ENCODE measurements around the gene FGD5.

The FGD5 gene

DNA sequence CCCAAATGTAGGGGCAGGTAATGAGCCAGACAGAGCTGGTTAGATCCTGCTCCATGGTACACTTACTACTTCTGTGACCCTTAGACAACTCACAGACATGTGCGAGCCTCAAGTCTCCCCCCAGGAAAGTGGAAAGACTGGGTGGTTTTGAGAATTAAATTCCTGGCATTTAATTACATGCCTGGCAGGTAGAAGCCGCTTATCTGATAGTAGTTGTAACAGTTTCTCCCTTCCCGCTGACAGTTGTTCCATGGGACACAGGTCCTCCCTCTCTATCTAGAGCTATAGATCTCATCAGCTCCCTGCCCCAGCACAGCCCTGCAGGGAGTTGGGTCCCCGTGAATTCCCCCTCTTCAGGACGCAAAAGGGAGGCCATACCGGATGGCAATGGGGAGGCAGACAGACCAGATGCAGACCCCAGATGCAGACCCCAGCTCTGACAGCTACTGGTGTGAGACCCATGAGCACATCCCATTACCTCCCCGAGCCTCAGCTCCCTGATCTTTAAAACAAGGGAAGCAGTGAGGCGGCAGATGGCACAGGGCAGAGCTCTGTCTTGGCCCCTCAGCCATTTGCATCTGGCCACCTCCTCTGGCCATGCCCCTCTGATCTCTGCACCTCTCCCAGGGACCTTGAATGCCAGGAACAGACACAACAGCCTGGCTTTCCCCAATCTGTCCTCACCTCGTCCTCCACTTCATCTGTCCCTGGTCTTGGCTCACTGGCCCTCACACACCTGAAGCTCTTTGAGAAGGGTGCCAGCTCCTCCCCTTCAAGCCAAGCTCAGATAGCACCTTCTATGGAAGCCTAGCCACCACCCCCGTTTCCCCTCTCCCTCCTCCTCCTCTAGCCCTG lies 94.5 kb downstream of the FGD5 start:
- no peak for DNase-seq

DNA sequence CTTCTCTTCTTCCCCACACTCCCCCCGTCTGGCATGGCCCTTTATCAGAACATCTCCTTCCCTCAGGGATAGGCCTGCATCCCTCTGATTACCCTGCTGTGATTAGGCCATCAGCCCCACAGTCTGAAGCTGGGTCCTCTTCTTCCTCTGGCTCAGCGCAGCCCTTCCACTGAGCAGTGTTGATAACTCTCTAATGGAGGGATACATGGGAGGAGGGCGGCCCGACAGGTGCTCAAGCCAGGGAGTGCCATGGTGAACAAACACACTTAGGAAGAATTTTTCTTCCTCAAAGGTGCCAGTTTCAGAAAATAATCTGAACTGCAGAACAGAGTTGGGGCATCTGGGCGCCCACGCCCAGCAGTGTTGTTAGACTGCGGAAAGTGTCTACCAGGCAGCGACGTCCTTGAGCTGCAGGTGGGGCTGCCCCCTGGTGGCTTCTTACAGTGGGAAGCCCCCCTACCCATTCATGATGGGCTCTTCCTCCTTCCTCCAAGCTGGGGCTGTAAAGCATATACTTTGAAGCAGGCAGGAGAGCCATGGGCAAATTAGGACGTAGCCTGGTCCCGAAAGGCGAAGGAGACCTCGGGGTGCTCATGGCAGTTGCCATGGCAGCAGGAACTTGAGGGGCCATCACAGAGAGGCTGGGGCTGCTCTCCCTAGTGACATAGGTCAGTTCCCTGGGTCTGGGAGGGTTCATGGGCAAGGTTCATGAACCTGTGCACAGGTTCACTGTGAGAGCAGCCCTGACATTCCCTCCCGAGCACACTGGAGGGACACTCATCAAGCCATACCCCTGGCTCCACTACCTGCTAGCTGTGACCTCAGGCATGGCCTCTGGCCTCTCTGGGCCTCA lies 95.4 kb downstream of the FGD5 start:
- DNase-seq: no peak

DNA sequence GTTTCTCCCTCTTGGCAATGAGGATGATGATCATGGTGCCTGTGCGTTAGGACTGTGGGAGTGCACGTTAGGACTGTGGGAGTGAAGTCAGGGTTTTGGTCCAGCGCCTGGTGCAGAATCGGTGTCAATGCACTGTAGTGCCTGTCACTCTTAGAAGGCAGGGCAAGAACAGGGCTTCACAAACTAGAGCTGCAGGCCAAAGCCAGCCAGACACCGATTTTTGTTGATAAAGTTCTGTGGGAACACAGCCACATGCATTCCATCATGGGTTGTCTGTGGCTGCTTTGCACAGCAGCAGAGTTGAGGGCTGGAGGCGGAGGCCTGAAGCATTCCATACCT lies 96.0 kb downstream of the FGD5 start:
- DNase-seq: no peak

DNA sequence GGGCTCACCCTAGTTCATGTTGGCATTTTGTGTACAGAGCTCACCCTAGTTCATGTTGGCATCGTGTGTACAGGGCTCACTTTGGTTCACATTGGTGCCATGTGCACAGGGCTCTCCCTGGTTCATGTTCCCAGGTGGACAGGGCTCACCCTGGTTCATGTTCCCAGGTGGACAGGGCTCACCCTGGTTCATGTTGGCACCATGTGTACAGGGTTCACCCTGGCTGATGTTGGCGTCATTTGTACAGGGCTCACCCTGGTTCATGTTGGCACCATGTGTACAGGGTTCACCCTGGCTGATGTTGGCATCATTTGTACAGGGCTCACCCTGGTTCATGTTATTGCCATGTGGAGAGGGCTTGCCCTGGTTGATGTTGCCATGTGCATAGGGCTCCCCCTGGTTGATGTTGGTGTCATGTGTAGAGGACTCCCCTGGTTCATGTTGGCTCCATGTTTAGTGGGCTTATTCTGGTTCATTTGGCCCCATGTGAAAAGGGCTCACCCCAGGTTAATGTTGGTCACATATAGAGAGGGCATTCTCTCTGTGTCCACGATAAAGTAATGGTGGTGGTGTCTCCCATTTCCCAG lies 97.0 kb downstream of the FGD5 start:
- DNase-seq: peak; percentile 40

DNA sequence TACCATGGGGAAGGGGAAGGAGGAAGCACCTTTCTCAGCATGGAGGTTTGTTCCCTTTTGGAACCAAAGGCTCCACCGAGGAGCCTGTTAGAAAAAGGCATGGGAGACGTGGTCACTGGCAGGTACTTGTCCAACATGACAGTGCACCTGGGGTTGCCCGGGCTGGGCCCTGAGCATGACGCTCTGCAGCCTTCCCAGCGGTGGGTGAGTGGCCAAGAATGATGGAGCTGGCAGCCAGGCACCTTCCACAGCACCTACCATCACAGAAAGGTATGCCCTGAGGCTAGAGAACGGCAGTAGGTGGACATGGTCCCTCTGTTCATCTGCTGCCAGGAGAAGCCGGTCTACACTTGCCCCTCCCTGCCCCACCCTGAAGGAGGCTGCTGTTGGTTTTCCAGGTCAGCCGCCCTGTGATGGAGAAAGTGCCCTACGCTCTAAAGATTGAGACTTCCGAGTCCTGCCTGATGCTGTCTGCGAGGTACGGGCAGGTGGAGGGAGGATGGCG lies 99.6 kb downstream of the FGD5 start:
- no peak for DNase-seq

DNA sequence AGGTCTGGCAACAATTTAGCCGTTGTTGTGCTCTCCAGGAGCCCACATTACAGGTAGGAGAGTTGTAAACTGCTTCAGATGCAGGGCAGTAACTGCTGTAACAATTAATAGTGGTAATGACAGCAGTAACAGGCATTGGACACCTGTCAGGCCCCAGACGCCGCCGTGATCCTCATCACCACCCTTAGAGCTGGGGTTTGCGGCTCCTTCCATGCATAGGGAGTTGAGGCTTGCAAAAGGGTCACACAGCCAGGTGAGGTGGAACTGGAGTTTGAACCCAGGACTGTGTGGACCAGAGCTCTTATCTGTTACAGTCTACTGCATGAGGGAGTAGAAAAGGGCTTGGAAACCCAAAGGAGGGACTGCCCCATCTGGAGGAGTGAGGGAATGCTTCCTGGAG lies 101.8 kb downstream of the FGD5 start:
- no peak for DNase-seq

DNA sequence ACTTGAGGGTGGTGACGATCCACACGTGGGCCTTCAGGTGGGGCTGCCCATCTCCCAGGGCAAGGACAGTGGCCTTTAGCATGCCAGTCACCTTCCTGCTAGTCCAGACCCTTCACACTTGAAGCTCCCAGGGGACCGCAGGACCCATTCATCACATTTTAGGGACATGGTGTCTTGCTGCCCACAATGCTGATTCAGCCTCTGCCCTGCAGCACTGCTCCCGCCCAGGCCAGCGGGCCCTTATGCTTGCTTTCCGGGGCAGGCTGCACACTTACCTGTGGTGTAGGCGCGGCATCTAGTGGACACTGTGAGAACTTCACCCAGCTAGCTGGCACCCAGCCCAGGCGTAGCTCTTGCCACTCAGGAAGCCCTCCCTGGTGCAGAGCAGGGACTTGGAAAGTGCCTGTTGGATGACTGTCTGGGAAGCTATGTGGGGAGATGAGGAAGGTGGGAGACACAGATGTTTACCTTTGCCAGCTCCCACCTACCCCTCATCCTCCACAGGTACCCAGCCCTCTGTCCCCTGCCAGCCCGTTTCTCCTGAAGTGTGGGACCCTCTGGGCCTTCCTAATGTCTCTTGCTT lies 102.4 kb downstream of the FGD5 start:
- DNase-seq: peak; percentile 80

DNA sequence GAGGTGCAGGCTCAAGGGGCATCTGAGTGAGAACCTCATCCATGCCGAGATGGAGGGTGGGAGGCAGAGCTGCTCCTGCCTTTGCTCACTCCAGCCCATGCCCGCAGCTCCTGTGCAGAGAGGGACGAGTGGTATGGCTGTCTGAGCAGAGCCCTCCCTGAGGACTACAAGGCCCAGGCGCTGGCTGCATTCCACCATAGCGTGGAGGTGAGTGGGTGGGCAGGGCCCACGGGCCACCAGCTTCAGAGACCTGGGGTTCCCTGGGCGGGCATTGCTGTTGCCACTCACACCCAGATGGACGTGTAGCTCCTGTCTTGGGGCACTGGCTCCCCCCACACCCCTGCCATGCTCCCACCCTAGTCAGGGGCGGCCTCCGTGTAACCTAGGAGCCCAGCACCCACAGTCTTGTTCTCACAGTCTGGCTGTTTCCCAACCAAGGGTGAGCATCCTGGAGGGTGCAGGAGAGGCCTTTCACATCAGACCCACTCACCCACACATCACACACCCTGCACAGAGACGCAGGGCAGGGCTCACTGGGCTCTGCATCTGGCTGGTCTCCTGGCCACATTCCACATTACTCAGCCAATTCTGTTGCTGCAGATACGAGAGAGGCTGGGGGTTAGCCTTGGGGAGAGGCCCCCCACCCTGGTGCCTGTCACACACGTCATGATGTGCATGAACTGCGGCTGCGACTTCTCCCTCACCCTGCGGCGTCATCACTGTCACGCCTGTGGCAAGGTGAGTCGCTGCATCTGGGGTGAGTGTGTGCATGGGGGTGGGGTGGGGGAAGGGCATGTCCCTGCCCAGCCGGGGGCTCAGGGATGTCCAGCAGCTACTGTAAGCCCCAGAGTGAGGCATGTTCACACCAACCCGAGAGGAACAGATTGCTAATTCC lies 103.3 kb downstream of the FGD5 start:
- no peak for DNase-seq

DNA sequence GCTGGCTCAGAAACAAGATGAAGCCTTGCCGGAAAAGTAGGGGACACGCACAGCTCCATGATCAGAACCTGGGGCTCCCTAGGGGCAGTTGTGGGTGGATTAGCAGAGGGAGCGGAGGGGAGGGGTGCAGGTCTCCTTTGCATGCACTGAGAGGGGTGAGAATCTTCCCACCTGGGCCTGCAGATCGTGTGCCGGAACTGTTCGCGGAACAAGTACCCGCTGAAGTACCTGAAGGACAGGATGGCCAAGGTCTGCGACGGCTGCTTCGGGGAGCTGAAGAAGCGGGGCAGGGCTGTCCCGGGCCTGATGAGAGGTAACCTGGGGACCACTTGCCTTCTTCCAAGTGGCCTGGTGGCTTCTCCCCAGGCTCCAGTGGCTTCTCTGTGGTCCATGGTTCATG lies 104.1 kb downstream of the FGD5 start:
- DNase-seq: no peak

DNA sequence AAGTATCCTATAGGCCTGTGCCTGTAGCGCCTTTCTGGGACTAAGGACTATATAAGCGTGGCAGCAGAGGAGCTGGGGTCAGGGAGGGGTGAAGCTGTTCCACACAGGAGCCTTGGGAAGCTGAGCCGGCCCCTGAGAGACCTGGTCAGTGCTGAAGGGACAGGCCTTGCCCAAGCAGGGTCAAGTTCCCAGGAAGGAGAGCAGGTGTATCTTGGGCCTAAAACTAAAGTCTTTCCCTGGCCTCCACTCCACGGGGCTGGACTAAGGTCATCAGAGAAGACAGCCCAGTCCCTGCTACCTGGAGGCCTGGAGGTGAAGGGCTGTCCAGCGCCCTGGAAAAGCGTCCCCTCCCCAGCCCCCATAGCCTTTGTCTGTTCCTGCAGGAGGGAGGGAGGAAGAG lies 104.7 kb downstream of the FGD5 start:
- no peak for DNase-seq

DNA sequence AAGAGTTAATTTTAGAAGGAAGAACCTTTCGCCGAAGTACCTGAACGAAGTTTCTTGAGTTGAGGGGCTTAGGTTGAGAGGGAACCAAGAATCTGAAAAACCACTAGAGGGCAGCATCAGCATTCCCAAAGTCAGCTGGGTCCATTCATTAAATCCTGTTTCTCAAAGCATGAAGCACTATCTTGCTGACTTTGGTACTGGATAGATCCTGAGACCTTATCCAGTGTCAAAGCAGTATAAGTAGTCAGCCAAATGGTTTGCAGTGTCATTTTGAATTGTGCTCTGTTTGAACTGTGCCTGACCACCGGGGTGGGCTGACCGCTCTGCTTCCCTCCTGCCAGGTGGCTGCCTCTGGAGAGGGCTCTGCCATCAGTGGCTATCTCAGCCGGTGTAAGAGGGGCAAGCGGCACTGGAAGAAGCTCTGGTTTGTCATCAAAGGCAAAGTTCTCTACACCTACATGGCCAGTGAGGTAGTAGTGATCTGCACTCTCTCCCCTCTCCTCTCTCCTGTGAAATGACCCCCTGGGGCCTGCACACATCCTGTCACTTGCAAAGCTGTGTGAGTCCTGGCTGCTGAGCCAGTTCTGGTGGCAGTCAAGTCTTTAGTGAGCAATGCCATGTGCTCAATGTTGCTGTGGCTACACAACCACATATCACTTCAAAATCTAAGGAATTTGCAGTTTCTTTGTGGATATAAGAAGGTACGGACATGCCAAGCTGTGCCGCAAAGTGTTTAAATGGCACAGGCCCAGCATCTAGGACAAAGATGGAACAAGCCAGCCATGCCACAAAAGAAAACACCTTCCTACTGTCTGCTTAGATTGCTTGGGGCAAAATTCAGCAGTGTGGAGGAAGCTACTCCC lies 107.2 kb downstream of the FGD5 start:
- peak; percentile 56 for DNase-seq

DNA sequence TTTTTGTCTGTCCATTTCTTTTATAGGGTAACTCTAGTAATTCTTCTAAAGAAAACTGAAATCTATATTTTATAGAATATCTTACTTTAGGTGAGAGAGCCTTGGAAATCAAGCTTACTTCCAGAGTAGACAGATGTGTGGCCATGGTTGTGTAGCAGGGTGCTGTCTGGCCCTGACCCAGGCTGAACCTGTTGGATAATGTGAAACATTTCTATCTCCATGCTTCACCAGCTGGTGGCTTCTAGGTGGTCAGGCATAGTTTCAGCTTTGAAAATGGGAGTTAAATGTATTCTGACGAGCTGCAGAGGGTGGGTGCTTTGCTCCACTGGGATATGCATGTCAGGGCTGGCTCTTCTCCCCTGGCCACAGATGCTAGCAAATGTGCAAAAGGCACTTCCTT lies 107.8 kb downstream of the FGD5 start:
- no peak for DNase-seq

DNA sequence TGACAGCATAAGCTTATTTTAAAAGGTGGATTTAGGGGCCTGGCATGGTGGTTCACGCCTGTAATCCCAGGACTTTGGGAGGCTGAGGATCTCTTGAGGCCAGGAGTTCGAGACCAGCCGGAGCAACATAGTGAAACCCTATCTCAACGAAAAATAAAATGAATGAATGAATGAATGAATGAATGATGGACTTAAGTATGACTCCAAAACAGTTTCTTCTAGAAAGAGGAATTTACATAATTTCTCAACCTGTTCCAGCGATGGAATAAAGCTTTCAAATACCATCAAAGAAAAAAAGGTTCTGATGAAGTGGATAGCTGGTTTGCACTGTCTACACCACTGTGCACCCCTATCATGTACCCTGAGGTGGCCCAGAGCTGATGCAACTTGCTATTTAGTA lies 108.5 kb downstream of the FGD5 start:
- no peak for DNase-seq

DNA sequence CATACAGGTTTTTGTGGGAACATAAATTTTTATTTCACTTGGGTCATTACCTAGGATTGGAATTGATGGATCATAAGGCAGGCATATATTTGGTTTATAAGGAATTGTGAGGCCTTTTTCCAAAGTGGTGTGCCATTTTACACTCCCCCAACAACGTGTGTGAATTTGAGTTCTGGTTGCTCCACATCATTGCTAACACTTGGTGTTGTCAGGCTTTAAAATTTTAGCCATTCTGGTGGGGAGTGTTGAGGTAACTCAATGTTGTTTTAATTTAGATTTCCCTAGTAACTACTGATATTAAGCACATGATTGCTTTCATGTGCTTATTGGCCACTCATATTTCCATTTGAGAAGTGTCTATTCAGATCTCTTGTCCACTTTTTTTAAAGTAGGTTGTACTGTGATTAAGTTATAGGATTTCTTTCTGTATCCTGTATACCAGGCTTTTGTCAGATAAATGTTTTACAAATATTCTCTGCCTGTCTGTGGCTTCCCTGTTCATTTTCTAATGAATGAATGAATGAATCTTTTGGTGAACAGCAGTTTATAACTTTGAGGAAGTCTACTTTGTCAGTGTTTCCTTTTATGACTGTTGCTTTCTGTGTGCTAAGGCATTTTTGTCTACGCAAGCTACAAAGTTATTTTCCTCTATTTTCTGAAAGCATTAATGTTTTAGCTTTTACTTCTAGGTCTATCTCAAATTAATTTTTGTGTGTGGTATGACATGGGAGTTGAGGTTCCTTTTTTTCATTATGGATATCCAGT lies 110.7 kb downstream of the FGD5 start:
- DNase-seq: no peak

DNA sequence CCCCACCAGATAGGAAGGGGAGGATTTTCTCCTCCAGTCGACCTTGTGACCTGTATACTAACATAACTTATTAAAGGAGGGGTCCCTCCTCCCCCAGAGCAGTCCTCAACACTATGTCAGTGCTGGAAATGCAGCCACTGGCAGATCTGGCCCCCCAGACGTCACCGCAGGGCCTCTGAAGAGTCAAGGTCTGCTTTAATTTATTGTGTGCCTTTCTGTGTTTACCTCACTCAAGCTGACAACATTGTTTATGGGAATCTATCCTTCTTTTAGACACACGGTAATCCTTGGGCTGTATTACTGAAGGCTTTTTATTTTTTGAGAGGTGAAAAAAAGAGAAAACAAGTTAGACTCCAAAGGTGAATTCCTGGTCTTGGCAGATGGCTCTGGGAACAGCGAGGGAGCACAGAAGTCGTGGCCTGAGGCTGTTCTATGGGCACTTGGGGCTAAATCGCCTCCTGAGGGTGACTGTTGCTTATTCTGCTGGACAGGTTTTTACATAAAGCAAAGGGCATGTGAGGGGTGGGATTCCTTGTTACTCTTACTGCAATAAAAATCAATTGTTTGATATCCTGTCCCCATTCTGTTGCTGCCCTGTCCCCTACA lies 115.2 kb downstream of the FGD5 start:
- no peak for DNase-seq

DNA sequence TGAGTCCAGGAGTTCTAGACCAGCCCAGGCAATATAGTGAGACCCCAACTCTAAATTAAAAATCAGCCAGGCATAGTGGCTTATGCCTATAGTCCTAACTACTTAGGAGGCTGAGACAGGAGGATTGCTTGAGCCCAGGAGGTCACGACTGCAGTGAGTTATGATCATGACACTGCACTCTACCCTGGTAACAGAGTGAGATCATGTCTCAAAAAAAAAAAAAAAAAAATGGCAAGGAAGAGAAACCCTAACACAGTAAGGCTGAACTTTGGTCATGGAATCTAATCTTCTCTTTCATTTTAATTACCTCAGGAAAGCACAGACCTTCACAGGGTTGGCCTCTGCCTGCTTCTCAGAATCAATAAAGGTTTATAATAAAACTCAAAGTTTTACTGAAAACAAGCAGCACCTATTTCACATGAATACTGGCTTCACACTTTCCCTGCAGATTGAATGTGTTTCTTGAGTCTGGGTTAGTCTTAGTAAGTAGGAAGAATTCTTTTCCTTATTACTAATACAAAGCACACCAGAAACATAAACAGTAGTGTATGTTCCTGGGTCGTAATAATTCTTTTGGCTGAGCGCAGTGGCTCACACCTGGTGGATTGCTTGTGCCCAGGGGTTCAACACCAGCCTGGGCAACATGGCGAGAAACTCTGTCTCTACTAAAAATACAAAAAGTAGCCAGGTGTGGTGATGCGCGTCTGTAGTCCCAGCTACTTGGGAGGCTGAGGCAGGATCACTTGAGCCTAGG lies 117.0 kb downstream of the FGD5 start:
- DNase-seq: no peak

DNA sequence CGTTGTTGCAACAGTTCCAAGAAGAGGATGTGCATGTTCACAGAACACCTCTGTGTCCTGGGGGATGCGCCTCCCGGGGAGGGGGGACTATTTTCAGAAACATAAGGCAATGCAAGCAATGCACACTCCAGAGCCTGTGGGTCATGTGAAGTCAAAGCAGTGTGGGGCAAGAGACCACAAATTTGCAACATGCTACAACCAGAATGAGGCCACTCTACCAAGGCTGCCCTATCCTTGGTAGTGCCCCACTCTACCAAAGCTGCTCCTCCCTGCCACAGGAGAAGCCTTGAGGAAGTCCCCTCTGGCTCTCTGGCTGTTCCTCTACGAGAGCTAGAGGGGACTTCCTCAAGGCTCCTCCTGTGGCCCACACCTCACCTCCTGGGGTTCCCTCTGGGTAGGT lies 120.2 kb downstream of the FGD5 start:
- DNase-seq: no peak

DNA sequence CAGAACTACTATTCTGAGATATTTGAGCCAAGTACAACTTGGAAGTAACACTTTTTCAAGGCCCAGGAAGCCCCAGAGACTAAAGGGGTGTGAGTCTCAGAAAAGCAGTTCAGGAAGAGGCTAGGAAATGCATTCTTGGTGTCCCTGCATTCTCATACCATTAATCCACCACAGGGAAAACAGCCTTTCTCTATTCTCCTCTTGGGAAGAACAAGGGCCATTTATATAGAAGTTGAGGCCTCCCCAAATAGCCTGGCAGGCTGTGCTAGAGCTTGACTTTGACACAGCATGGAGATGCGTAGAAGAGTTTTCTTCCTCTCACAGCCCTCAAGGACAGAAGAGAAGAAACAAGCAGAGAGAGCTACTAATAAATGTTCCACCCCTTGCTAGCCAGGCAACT lies 123.1 kb downstream of the FGD5 start:
- DNase-seq: no peak

DNA sequence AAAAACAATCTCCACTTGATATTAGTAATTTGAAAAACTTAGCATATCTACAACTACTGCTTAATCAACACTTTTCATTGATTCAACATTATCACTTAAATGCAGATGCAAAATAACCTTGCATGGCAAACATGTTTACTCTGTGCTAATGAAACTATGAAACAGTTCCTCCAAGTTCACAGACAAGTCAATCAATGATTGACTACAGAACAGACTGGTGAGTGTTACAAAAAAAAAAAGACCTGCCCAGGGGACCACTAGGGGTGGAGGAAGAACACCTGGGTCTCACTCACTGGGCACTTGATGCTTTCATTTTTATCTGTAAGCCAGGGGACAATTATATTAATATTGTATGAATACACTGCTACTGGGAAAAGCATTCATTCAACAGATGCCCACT lies 124.3 kb downstream of the FGD5 start:
- no peak for DNase-seq
